GM23338 (cell line): ENCODE measurements around the gene FHIT. TPM values are rescaled to one million over a fixed set of nuclear protein-coding genes. Genes with fewer than 3 reads are reported as not detected.

ENCODE experiments used
- ATAC-seq: fragments of 200-7000 bp; cut with Tn5 transposase; 3 replicates; pipeline ENCODE4 v1.9.1; 2020
- DNase-seq: peaks from one replicate; pipeline ENCODE4 v3.0.0-alpha.2; 2015; ENCODE audit warnings: low spot score
- H2AFZ ChIP-seq: fragments of 200-600 bp; sonication (generic); 2 replicates; pipeline ENCODE4 v1.8.0; 2016; ENCODE audit warnings: antibody characterized with exemption, mild to moderate bottlenecking, moderate library complexity
- H3F3A ChIP-seq: fragments of 200-600 bp; sonication (generic); replicated peaks from 2 replicates; pipeline ENCODE4 v1.8.0; 2017; ENCODE audit warnings: antibody characterized with exemption, mixed run types, low read depth
- H3K27ac ChIP-seq: fragments of 200-600 bp; sonication (generic); 2 replicates; pipeline ENCODE4 v1.6.1; 2016; ENCODE audit warnings: low read depth
- H3K27me3 ChIP-seq: fragments of 200-600 bp; sonication (generic); 2 replicates; pipeline ENCODE4 v1.8.0; 2016; ENCODE audit warnings: mild to moderate bottlenecking, mixed run types, moderate library complexity; ENCODE audit not compliant: insufficient read depth
- H3K36me3 ChIP-seq: fragments of 200-600 bp; sonication (generic); 2 replicates; pipeline ENCODE4 v1.8.0; 2016; ENCODE audit warnings: mild to moderate bottlenecking; ENCODE audit not compliant: insufficient read depth
- H3K4me1 ChIP-seq: fragments of 200-600 bp; sonication (generic); 2 replicates; pipeline ENCODE4 v1.8.0; 2016; ENCODE audit warnings: mild to moderate bottlenecking, moderate library complexity; ENCODE audit not compliant: insufficient read depth
- H3K4me2 ChIP-seq: fragments of 200-600 bp; sonication (generic); 2 replicates; pipeline ENCODE4 v1.7.1; 2017; ENCODE audit warnings: mixed run types
- H3K4me3 ChIP-seq: fragments of 200-600 bp; sonication (generic); 2 replicates; pipeline ENCODE4 v1.6.1; 2016; ENCODE audit warnings: mixed run types
- H3K79me2 ChIP-seq: fragments of 200-600 bp; sonication (generic); replicated peaks from 2 replicates; pipeline ENCODE4 v1.8.0; 2017; ENCODE audit warnings: mild to moderate bottlenecking; ENCODE audit not compliant: insufficient read depth
- H3K9me2 ChIP-seq: fragments of 200-600 bp; sonication (generic); 2 replicates; pipeline ENCODE4 v1.8.0; 2017; ENCODE audit not compliant: insufficient read depth
- H4K20me1 ChIP-seq: fragments of 200-600 bp; sonication (generic); replicated peaks from 2 replicates; pipeline ENCODE4 v1.8.0; 2017; ENCODE audit warnings: mild to moderate bottlenecking; ENCODE audit not compliant: insufficient read depth
- H3K27ac Mint-ChIP-seq: 2 replicates; pipeline ENCODE4 v1.8.0; 2020; ENCODE audit warnings: inconsistent platforms, mild to moderate bottlenecking, moderate library complexity, mixed read lengths
- H3K27me3 Mint-ChIP-seq: 3 replicates; pipeline ENCODE4 v1.8.0; 2022; ENCODE audit warnings: low read depth, mild to moderate bottlenecking, moderate library complexity, mixed read lengths, inconsistent platforms; ENCODE audit not compliant: insufficient read depth, poor library complexity
- H3K36me3 Mint-ChIP-seq: 3 replicates; pipeline ENCODE4 v1.8.0; 2021; ENCODE audit warnings: low read depth, mild to moderate bottlenecking, inconsistent platforms, moderate library complexity, mixed read lengths
- H3K4me1 Mint-ChIP-seq: 3 replicates; pipeline ENCODE4 v1.8.0; 2020; ENCODE audit warnings: mild to moderate bottlenecking, inconsistent platforms, mixed read lengths
- H3K4me3 Mint-ChIP-seq: 3 replicates; pipeline ENCODE4 v1.8.0; 2021; ENCODE audit warnings: moderate library complexity, mild to moderate bottlenecking, inconsistent platforms, mixed read lengths
- H3K9me3 Mint-ChIP-seq: 3 replicates; pipeline ENCODE4 v1.8.0; 2020; ENCODE audit warnings: moderate library complexity, mild to moderate bottlenecking, inconsistent platforms, mixed read lengths
- CREB1 ChIP-seq: fragments of 250-450 bp; sonication (Bioruptor Pico); IDR thresholded peaks from 2 replicates; pipeline ENCODE4 v1.5.0; 2020; ENCODE audit warnings: low read depth, mild to moderate bottlenecking, moderate library complexity
- ETS1 ChIP-seq: IDR thresholded peaks from 2 replicates; pipeline ENCODE4 v1.6.1; 2016; ENCODE audit warnings: antibody characterized with exemption
- EZH2 ChIP-seq: fragments of 200-600 bp; sonication (generic); IDR thresholded peaks from one replicate; pipeline ENCODE4 v1.8.0; 2017; ENCODE audit warnings: antibody characterized with exemption, mild to moderate bottlenecking, low read depth; ENCODE audit not compliant: unreplicated experiment
- EZH2phosphoT487 ChIP-seq: fragments of 200-600 bp; sonication (generic); IDR thresholded peaks from one replicate; pipeline ENCODE4 v1.8.1; 2018; ENCODE audit warnings: antibody characterized with exemption; ENCODE audit not compliant: unreplicated experiment
- JUNB ChIP-seq: IDR thresholded peaks from one replicate; pipeline ENCODE4 v1.6.1; 2016; ENCODE audit warnings: antibody characterized with exemption; ENCODE audit not compliant: unreplicated experiment
- NANOG ChIP-seq: IDR thresholded peaks from 2 replicates; pipeline ENCODE4 v1.6.1; 2016; ENCODE audit warnings: antibody characterized with exemption, borderline replicate concordance
- POLR2AphosphoS5 ChIP-seq: IDR thresholded peaks from 2 replicates; pipeline ENCODE4 v1.6.1; 2016; ENCODE audit warnings: antibody characterized with exemption, low read depth
- REST ChIP-seq: IDR thresholded peaks from one replicate; pipeline ENCODE4 v1.6.1; 2018; ENCODE audit warnings: antibody characterized with exemption; ENCODE audit not compliant: unreplicated experiment
- STAT1 ChIP-seq: IDR thresholded peaks from one replicate; pipeline ENCODE4 v1.6.1; 2016; ENCODE audit warnings: antibody characterized with exemption; ENCODE audit not compliant: unreplicated experiment
- ZNF114 ChIP-seq: fragments of 250-450 bp; sonication (Bioruptor Pico); IDR thresholded peaks from 2 replicates; pipeline ENCODE4 v1.5.0; 2020; ENCODE audit warnings: mild to moderate bottlenecking, moderate library complexity
- ZNF331 ChIP-seq: fragments of 250-450 bp; sonication (Bioruptor Pico); IDR thresholded peaks from 2 replicates; pipeline ENCODE4 v1.5.0; 2020; ENCODE audit warnings: low read depth, mild to moderate bottlenecking, moderate library complexity
- ZNF462 ChIP-seq: fragments of 250-450 bp; sonication (Bioruptor Pico); IDR thresholded peaks from 2 replicates; pipeline ENCODE4 v1.5.0; 2020; ENCODE audit warnings: mild to moderate bottlenecking, moderate library complexity
- polyA plus RNA-seq: library from polyadenylated mRNA; unstranded; fragments of >200 nt; fragmentation: Nextera tagmentation; extraction: Ambion mirVana; gene quantifications from 2 replicates; pipeline ENCODE4 v1.2.1, GENCODE V29; 2016
- total RNA-seq: library from RNA; depleted of rRNA; stranded (reverse); fragments of >200 nt; shearing (Covaris generic); gene quantifications from 2 replicates; pipeline ENCODE4 v1.2.3, GENCODE V29; 2014

The FHIT gene
- total and polyA plus RNA-seq, 2 experiments from 2014 or later = 3.0 to 8.3 TPM

DNA sequence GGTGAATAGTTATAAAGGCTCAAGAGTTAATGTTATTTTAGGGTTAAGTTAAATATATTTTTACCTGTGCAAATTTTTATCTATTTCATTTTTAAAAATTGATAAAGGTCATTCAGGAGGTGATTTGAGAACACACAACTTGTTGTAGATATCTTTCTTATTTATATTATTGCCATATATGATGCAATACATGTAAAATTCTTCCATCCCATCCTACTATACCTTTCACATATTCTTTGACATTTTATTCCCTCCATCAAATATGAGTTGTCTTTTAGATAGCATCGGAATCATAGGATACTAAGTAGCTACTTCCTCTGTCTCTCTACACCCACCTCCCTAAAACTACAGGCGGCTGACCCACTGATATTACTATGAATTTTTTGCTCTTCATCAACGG lies 734.1 kb downstream of the FHIT start:
- peaks cover 3% of the 10 kb centered on the region; the same call in 1 of the 3 replicates for H3K9me3 Mint-ChIP-seq
- H3K9me2 ChIP-seq = no peaks in the 10 kb centered on the region; the same call in 1 of the 2 replicates
- H3K27me3 ChIP-seq = no peaks in the 10 kb centered on the region
- no peak overlapping the region for H3K4me3 ChIP-seq
- no peaks in the 10 kb centered on the region for H3K36me3 Mint-ChIP-seq
- DNase-seq (no peak), ATAC-seq (no peak)
- H3K4me3 Mint-ChIP-seq = no peak overlapping the region
- no peaks in the 10 kb centered on the region for H3K36me3 ChIP-seq
- H4K20me1 ChIP-seq = no peaks in the 10 kb centered on the region
- H3K4me1 ChIP-seq = no peaks in the 10 kb centered on the region
- no peaks in the 10 kb centered on the region for H3K79me2 ChIP-seq
- H3K27me3 Mint-ChIP-seq = no peaks in the 10 kb centered on the region
- no peak overlapping the region for H2AFZ ChIP-seq
- H3F3A ChIP-seq = no peaks in the 10 kb centered on the region
- no peak overlapping the region for H3K4me2 ChIP-seq
- no peak overlapping the region for H3K27ac ChIP-seq
- H3K4me1 Mint-ChIP-seq = no peaks in the 10 kb centered on the region
- no peak overlapping the region for H3K27ac Mint-ChIP-seq
- no peak for TF ChIP-seq EZH2
- no peak for TF ChIP-seq EZH2phosphoT487
- no peak for TF ChIP-seq CREB1 (CRISPR knock-in tag)
- no peak for TF ChIP-seq NANOG
- no peak for TF ChIP-seq ZNF331 (CRISPR knock-in tag)
- TF ChIP-seq POLR2AphosphoS5 = no peak

GRCh38 chr3:60514866-60515265 lies 736.4 kb downstream of the FHIT start:
- Histone ChIP-seq H3K9me2 (peaks cover 2% of the 10 kb centered on the region; the same call in 1 of the 2 replicates), H3K36me3 (no peaks in the 10 kb centered on the region), H3K4me1 (no peaks in the 10 kb centered on the region), H3K79me2 (no peaks in the 10 kb centered on the region), H2AFZ (peak overlapping the region; percentile 34; the same call in 1 of the 2 replicates), H3K27me3 (no peaks in the 10 kb centered on the region), H4K20me1 (no peaks in the 10 kb centered on the region), H3K27ac (no peak overlapping the region), H3K4me2 (no peak overlapping the region), H3K4me3 (no peak overlapping the region), H3F3A (no peaks in the 10 kb centered on the region)
- no peak overlapping the region for H3K27ac Mint-ChIP-seq
- no peaks in the 10 kb centered on the region for H3K4me1 Mint-ChIP-seq
- ATAC-seq (no peak), DNase-seq (no peak)
- no peak for TF ChIP-seq ETS1
- no peak for TF ChIP-seq ZNF331 (CRISPR knock-in tag)
- TF ChIP-seq JUNB = no peak
- TF ChIP-seq ZNF462 = no peak
- no peak for TF ChIP-seq REST
- TF ChIP-seq EZH2phosphoT487 = no peak
- TF ChIP-seq ZNF114 (CRISPR knock-in tag) = no peak
- TF ChIP-seq STAT1 = no peak
- no peak for TF ChIP-seq POLR2AphosphoS5
- no peak for TF ChIP-seq NANOG
- TF ChIP-seq EZH2 = no peak
- no peaks in the 10 kb centered on the region for H3K36me3 Mint-ChIP-seq
- H3K9me3 Mint-ChIP-seq = peaks cover 3% of the 10 kb centered on the region; the same call in 1 of the 3 replicates
- H3K27me3 Mint-ChIP-seq = no peaks in the 10 kb centered on the region
- no peak overlapping the region for H3K4me3 Mint-ChIP-seq
